Measurements from ENCODE around the gene SLC18A3.

The SLC18A3 gene

DNA sequence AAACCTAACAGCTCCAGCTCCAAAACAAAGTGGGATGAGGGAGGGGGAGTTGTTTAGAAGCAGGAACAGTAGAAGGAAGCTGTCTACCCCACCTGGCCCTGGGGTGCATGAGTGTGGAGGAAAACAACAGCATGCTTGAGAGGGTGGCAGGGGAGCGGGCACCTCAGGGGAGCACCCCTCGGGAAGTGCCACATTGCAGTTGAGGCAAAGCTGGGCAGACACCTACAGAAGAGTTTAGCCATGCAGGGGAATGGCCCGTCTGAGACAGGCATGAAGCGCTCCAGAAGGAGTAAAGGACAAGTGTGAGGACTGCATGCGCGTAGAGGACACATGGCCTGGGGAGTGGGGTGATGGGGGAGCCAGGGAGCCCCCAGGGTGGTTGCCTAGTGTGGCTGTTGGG, 21.9 kb downstream of the SLC18A3 start:
- no peak for DNase-seq

DNA sequence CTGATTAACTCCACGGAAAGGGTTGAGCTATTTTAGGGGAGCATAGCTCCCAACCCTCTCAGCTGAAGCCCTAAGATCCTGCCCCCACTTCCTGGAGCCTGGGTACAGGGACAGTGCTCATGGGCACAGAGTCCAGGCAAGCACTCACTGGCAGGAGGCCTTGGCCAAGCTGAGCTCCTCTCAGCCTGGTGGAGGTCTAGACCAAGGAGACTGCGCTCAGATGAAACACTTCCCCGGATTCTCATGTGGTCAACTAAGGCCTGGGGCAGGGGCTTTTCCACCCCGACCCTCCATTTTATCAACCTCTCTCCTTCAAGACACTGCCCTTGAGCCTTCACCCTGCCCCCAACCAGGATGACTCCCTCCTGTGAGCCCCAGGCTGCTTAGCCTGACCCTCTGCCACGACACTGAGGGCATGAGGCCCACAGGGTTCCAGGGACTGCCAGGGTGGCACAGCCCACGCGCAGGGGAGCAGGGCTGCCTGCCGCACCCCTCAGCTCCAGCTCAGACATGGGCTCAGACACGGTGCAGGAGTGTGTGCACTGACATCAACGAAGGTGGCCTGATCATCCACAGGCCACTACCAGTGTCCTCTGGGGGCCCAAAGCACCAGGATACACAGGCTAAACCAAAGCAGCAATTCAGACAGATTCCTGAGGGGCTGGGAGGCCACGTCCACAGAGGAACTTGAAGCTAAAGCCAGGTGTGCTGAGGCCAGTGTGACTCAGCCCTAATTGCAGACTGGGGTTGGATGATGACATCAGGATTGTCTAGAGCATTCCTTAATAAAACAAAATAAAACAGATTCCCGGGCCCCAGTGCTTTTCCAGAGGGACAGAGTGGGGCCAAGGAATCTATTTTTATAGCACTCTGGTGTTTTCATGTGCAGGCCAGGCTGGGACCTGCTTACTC, 22.6 kb downstream of the SLC18A3 start:
- DNase-seq, result no peak

DNA sequence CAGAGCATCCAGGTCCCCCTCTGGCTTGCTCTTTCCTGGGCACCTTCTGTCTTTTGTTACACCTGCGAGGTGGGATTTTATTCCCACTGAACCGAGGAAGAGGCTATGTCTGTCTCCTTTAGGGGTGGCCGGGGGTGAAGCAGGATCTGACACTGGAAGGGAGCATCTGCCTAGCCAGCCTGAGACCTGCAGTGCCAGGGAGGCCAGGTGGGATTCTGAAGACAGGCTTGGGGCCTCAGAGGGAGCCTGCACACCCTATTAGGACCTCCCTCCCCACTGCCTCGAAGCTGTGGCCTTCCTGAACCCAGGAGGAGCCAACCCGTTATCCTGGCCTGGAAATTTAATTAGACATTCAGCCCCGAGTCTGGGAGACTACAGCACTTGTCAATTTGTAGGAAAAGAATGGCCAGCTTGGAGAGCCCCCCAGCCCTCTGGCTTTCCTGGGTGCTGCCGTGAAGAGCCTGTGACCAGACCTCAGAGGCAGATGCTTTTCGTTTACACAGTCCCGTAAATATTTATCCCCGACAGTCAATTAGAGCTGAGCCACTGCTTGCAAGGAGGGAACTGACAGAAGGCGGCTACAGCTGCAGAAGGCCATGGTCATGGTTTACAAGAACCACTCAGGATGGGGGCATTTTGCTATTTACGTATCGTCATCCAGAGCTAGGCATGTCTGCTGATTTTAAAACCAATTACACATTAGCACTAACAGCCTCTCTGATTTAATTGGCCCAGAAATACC, 23.4 kb downstream of the SLC18A3 start:
- DNase-seq, result no peak

- no peak for DNase-seq
Measured at GRCh38 chr10:49634069-49634660, 24.1 kb downstream of the SLC18A3 start.

DNA sequence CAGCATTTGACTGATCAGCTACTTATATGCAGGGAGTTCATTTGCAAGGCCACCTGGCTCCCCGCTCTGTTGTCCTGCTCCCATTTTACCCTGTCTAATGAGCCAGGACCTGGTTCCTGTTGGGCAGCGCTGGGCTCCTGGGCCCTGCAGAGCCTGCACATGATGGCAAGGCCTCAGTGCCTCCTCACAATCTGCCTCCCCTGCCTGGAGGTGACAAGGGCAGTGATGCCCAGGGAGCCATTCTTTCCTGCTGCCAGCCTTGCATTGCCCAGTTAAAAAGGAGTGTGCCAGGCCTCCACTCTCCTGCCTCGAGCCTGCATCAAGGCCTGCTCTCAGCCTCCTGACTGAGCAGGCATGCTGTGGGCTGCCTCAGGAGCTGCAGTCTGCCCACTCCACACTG, 32.2 kb downstream of the SLC18A3 start:
- no peak for DNase-seq

DNA sequence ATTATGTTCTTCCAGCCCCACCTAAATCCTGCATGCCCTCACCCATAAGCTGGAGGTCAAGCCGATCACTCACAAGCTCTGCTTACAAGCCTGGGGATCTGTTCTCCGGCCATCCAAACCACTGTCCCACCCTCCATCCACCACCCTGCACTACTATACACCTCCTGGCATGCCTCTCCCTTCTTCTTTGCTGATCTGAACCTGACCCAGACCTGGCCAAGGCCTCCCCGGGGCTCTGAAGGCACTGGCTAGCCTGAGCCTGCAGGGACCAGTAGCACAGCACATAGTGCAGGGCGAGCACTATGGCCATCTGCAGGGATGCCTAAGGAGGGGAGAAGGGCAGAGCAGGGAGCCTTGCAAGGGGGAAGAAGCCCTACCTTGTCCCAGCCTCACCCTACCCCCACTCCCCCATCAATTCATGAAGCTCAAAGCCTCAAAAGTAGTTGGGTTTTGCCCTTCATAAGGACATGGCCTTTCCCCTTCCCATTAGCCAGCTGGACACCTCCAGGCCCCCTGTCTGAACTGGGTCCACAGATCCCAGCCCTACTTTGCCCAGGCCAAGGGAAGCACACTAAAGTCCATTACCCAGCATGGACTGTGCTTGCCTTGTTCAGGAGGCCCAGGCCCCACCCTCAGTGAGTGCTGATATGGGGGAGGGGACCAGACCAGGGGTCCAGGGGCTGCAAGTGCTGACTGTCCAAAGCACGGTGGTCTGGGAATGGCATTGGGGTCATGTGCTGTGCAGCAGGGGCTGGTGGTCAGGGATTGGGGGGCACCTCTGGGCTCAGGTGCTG, 33.3 kb downstream of the SLC18A3 start:
- DNase-seq, result no peak

- DNase-seq, result no peak
Measured at GRCh38 chr10:49644035-49644646, 34.0 kb downstream of the SLC18A3 start.

GRCh38 chr10:49645417-49645816, 35.3 kb downstream of the SLC18A3 start:
- DNase-seq, result no peak

DNA sequence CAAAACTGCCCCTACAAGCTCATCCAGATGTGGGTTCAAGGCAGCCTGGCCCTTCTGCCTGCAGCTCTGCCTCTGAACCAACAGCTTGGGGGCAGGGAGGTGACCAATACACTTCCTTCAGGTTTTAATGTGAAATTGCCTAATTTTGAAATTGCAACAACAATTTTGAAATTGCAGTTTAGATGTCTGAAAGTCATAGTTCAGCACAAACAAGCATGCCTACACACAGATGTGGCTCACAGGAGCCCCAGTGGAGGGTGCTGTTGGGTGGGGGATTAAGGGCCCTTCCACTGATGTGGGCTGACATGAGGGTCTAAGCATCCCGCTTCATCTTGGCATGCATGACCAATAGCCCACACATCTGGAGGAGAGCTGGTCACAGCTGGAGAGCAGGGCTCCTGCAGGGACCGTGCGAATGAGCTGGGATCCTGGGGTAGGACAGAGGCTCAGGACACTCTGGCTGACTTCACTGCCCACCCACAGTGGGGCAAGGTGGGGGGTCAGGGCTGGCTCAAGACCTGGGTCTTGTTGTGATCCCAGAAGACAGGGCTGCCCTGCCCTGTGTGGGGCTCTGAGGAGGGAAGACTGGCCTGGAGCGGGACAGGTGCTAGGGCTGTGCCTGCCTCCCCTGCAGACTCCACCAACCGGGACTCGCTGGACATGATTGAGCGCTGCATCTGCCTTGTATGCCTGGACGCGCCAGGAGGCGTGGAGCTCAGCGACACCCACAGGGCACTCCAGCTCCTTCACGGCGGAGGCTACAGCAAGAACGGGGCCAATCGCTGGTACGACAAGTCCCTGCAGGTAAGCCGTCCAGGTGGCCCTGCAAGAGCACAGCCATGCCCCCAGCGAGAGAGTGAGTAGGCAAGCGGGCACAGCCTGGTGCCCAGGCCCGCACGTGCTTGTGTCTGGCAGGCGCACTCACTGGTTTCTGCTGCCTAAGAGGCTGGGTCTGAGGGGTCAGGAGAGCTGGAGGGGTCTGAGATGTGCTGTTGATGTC, 36.1 kb downstream of the SLC18A3 start:
- no peak for DNase-seq

GRCh38 chr10:49647554-49647953, 37.4 kb downstream of the SLC18A3 start:
- no peak for DNase-seq

GRCh38 chr10:49647985-49648795, 38.1 kb downstream of the SLC18A3 start:
- no peak for DNase-seq

DNA sequence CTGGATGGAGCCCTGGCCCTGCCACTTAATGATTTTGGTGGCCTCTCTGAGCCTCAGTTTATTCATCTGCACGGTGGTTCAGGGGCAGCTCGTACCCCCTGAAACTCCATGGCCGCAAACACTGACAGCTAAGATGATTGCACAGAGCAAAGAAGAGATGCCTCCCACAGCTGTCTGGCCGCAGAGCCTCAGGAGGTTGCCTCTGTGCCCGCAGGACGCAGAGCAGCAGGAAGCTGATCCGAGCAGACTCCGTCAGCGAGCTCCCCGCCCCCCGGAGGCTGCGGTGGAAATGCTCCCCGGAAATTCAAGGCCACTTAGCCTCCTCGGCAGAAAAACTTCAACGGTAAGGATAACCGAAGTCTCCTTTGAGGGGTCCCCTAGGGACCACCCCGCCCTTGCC, 39.2 kb downstream of the SLC18A3 start:
- no peak for DNase-seq

DNA sequence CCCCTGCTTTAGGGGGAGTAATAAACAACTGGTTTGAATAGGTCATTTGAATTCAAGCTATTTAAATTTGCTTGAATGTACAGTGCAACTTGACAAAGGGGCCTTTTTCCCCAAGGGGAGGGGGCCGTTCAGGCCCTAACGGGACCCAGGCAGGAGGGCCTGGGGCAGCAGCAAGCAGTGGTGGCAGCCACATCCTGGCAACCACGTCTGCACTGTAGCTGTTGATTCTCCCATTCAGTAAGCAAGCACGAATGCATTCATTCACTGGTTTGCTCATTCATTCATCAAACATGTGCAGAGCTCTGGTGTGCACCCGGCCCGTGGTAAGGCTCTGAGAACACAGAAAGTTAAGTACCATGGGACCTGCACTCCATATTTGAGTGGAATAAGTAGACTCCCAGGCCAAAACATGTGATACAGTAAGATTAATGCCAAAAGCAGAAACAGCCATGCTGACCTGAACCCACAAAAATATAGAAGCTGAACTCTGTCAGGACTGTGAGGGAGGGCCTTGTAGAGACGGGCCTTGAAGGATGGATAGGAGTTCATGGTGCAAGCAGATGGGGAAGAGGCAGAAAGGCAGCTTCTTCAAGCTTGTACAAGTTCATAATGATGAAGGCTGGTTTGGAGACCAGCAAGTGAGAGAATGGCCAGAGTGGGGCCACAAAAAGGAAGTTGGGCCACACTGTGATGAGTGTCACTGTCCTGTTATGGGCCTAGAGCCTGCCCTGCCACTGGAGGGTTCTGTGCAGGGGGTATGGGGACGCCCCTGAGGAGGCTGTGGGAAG, 40.0 kb downstream of the SLC18A3 start:
- no peak for DNase-seq

- no peak for DNase-seq
Measured at GRCh38 chr10:49650724-49651034, 40.6 kb downstream of the SLC18A3 start.

GRCh38 chr10:49651039-49651835, 41.1 kb downstream of the SLC18A3 start:
- DNase-seq, result no peak

GRCh38 chr10:49651917-49652316, 41.8 kb downstream of the SLC18A3 start:
- DNase-seq, result no peak

GRCh38 chr10:49652421-49653272, 42.5 kb downstream of the SLC18A3 start:
- DNase-seq, result no peak

All from CD4-positive, alpha-beta T cell treated with Interferon alpha-2 for 1 hour (primary cell).